ENCODE results near the gene PTOV1.

- TF ChIP-seq, protein P1, sequence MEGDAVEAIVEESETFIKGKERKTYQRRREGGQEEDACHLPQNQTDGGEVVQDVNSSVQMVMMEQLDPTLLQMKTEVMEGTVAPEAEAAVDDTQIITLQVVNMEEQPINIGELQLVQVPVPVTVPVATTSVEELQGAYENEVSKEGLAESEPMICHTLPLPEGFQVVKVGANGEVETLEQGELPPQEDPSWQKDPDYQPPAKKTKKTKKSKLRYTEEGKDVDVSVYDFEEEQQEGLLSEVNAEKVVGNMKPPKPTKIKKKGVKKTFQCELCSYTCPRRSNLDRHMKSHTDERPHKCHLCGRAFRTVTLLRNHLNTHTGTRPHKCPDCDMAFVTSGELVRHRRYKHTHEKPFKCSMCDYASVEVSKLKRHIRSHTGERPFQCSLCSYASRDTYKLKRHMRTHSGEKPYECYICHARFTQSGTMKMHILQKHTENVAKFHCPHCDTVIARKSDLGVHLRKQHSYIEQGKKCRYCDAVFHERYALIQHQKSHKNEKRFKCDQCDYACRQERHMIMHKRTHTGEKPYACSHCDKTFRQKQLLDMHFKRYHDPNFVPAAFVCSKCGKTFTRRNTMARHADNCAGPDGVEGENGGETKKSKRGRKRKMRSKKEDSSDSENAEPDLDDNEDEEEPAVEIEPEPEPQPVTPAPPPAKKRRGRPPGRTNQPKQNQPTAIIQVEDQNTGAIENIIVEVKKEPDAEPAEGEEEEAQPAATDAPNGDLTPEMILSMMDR (IDR thresholded peaks at IDR 0.05; ENCODE audit: poor library complexity), result no peak
- no peak for TF ChIP-seq EZH2 (IDR thresholded peaks at IDR 0.05; ENCODE audit: borderline replicate concordance)
- no peak for TF ChIP-seq EZH2phosphoT487 (IDR thresholded peaks at IDR 0.05; ENCODE audit: low read depth, severe bottlenecking, unreplicated experiment)
Measured at GRCh38 chr19:49857838-49858087, 6.8 kb downstream of the PTOV1 start.
